ENCODE measurements around the gene GALNT18.

The GALNT18 gene

GRCh38 chr11:11493698-11494097, 128.1 kb downstream of the GALNT18 start:
- DNase-seq = no peak

DNA sequence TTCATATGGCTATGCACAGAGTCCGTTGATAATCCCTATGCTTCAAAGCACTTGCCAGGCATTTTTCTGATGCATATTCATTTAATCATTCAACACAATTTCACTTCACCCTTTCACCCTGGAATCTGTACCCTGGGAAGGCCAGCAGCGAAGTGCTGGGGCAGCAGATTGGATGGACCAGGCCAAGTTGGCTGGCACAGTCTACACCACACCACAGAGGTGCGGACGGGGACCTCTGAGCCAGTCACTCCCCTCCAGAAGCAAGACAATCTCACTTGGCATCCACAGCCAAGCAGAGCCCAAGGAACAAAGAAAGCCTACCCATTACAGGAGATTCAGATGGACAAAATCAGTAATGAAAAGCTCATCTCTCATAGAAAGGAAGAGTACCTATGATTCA, 130.2 kb downstream of the GALNT18 start:
- no peak for DNase-seq

GRCh38 chr11:11491014-11491413, 130.8 kb downstream of the GALNT18 start:
- DNase-seq = no peak

DNA sequence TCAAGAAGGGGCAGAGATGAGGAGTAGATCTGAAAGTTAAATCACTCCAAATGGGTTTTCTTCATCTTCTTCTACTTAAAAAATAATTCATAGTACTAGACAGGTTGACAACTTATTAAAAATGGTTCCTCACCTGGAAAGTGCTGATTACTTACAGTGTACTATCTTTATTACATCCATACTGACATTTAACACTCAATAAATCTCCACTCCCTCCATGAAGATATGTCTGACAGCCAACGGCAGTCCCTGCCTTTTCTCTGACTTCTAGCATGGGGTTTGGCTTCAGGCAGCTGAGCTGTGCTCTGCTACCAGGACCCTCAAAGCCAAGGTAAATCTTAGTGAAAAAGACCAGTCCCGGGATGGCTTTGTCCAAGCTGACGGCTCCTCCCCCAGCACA, 135.4 kb downstream of the GALNT18 start:
- DNase-seq = no peak

DNA sequence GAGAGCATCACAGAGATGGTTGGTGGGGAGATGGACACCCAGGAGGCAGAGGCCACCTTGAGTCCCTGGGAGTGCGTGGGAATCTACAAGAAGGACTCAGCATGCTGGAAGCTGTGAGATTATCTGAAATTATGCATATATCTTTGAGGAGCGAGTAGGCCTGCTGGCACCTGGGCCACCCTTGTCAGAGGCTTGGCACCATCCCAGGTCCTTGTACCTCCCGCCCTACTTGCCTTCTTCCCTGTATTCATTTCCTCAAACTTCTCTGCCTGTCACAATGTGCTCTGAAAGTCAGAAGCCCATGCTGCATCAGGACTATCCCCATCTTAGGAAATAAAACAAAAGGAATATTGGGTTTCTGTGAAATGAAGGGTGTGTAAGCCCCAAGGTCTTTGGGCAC, 135.8 kb downstream of the GALNT18 start:
- no peak for DNase-seq

DNA sequence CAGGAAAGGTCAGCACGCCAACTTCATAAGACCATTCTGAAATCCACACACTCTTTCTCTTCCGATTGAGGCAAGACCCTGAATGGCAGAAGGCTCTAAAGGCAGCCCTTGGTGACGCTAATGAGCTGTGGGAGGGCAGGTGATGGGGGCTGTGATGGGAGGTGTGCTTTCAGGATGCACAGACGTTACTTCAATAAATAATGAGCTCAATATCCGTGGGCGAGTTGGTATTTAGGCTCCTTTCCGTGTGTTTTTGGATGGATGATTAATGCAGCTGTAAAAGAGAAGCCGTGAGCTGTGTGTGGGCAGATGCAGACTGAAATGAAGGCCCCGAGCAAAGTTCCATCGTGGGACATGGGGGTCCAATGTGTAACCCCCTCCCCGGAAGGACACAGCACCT, 138.2 kb downstream of the GALNT18 start:
- DNase-seq = no peak

DNA sequence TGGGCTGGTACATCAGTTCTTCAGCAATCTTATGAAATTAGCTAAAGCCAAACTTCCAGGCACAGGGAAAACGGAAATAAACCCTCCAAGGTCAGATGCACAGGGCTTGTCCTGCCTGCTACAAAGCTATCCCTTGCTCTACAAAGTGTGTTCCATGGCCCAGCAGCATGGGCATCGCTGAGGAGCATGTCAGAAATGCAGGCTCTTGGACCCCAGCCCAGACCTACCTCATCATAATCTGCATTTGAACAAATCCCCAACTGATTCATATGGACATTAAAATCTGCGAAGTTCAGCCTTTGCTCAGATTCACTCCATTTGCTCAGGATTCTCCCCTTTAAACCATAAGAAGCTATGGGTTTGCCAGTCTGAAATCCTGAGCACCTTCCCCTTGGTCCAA, 139.1 kb downstream of the GALNT18 start:
- no peak for DNase-seq

DNA sequence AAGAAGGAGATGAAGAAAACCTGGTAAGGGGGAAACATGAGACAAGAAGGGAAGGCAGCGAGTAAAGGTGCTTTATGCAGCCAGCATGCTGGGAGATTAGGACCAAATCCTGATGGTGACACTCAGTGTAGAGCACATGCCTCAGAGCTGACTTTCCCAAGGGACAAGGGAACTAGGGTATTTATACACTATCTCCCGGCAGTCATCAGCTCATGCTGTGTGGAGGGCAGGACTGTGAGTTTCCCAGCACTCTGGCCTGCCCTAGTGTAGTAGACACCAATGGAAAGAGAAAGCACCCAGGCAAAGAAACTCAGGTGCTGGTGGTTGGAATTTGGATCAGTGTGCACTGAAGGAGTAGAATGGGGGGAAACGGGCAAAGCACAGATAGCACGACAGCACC, 140.4 kb downstream of the GALNT18 start:
- DNase-seq = no peak

- DNase-seq = no peak
These were observed 140.8 kb downstream of the GALNT18 start for GRCh38 chr11:11480971-11481370.

DNA sequence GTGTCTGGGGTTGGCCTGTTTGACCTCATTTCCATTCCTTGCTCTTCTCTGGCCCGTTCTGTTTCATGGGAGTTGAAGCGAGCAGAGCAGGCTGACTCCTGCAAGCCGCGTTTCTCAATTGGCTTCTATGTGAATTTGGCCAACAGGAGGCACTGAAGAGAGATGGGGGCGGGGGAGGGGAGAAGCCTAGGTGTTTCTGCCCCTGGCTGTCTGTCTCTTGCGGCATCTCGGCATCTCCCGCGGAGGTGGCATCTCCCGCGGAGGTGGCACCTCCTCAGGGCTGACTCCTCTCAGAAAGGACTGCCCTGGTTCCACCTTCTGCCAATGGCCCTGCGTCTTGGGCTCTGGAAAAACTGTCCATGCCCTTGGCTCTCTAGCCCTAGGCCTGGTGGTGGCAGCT, 143.1 kb downstream of the GALNT18 start:
- no peak for DNase-seq

DNA sequence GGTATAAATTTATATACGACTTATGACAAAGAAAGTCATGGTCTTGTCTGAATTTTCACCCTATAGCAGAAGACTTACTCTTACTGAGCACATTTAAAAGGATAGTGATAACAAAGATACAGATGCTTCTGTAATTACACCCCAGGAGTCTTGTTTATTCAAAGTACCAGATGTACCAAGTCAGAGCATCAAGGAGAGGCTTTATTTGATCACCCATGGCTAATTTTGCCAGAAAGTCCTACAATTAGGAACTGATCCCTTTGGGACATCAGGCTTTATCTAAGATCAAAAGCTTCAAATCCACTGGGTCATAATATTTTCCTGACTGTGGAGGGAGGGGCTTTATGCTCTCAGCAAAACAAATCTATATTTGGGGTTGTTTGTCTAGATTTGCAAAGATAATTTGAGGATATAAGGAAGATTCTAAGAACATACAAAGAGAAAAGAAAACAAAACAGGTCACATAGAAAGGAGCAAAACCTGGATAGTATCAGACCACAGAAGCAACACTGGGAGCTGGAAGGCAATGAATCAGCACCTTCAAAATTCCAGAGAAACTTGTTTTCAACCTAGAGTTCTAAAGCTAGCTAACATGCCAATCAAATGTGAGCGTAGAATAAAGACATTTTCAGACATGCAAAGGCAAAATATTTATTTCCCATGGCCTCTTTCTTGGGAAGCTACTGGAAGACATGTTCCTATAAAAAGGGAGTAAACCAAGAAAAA, 143.9 kb downstream of the GALNT18 start:
- DNase-seq = no peak

- no peak for DNase-seq
These were observed 144.7 kb downstream of the GALNT18 start for GRCh38 chr11:11476971-11477645.

GRCh38 chr11:11476499-11476898, 145.3 kb downstream of the GALNT18 start:
- no peak for DNase-seq

- no peak for DNase-seq
These were observed 149.7 kb downstream of the GALNT18 start for GRCh38 chr11:11472106-11472505.

DNA sequence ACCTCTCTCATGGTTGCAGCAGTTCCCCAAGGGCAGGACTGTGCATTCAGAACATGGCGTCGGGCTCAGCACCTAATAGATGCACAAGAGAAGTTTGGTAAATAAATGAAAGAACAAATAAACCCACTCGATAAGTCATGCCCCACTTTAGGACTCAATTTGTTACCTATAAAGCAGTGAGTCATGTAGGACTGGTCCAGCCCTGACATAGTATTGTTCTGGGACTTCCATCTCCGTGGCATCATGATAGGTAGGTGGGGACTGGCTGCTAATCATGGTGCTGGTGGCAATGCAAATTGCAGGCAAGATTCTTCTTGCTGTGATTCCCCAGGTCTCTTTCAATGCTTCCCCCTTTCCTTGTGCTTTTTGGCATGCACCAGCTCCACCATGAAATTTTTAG, 150.6 kb downstream of the GALNT18 start:
- no peak for DNase-seq

GRCh38 chr11:11468954-11469353, 152.9 kb downstream of the GALNT18 start:
- DNase-seq = no peak

- no peak for DNase-seq
These were observed 154.5 kb downstream of the GALNT18 start for GRCh38 chr11:11467312-11467711.

GRCh38 chr11:11464555-11464954, 157.2 kb downstream of the GALNT18 start:
- no peak for DNase-seq

GRCh38 chr11:11463405-11463804, 158.4 kb downstream of the GALNT18 start:
- no peak for DNase-seq

DNA sequence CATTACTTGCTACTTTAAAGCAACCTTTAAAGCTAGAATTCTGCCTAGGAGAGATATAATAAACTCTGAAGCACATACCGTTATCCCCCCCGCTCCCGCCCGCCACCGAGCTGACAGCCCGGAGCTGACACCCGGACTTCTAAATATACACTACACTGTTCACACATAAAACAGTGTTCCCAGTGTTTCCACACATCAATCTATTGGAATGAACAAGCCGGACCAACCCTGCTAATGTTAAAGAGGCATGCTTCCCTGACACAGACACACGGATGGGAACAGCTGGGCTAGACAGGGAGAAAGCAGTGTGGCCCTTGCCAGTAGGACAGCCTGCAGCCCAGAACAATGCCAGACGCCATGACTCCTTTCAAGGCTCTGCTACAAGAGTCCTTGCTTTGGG, 160.3 kb downstream of the GALNT18 start:
- no peak for DNase-seq

- DNase-seq = no peak
These were observed 162.2 kb downstream of the GALNT18 start for GRCh38 chr11:11459578-11459977.

GRCh38 chr11:11458485-11458884, 163.3 kb downstream of the GALNT18 start:
- no peak for DNase-seq

GRCh38 chr11:11458001-11458400, 163.8 kb downstream of the GALNT18 start:
- DNase-seq = no peak

- no peak for DNase-seq
These were observed 164.9 kb downstream of the GALNT18 start for GRCh38 chr11:11456866-11457265.
